ENCODE data around the gene BAG3. TPM values are rescaled to one million over a fixed set of nuclear protein-coding genes. Genes with fewer than 3 reads are reported as not detected.

The BAG3 gene
- total and polyA plus RNA-seq, 2 of the 8 experiments (the other 6 are each of a cell fraction or from before 2014, with no cell fraction given), result 3.5 to 13.3 TPM

- TF ChIP-seq SIN3A (conservative IDR thresholded peaks at IDR 0.05 in 1 of 2, IDR thresholded peaks at IDR 0.05 in 1 of 2; ENCODE audit: low read depth in 1 of 2, low read length in 2 of 2) (no peak), HDAC6 (IDR thresholded peaks at IDR 0.05; ENCODE audit: low read depth, low read length) (no peak), EGR1 (IDR thresholded peaks at IDR 0.05; ENCODE audit: borderline replicate concordance, low read depth, low read length) (no peak)
- H2BK5ac ChIP-seq (ENCODE audit: low read depth, low read length), result no peak overlapping the region
- 0 out of 2 replicates have a peak overlapping the region, but pooled peaks have one; percentile 9 for H4K8ac ChIP-seq (ENCODE audit: extremely low read depth, insufficient read depth, low read length)
- no peak for DNase-seq (ENCODE audit: low read depth in 1 of 2, low spot score in 2 of 2)
- H2BK120ac ChIP-seq (replicated peaks; ENCODE audit: low read depth, low read length), result no peak overlapping the region
- no peak overlapping the region for H3K4me2 ChIP-seq (ENCODE audit: insufficient read depth in 1 of 2, low read depth in 2 of 2, low read length in 2 of 2)
- CTCF ChIA-PET (ENCODE audit: partially characterized antibody), result interaction anchor here (0.8 to 2.4 kb wide), 8 partner anchors 8 to 55 kb away, joined by 3 to 7 read pairs (median 3); no protein-coding TSS in a partner anchor
- H2AK5ac ChIP-seq (ENCODE audit: low read depth, low read length), result no peak overlapping the region
- H3K4ac ChIP-seq (replicated peaks; ENCODE audit: insufficient read length, low read depth, low read length), result no peak overlapping the region
- H4K20me1 ChIP-seq (replicated peaks in 1 of 2; ENCODE audit: control insufficient read depth in 1 of 2, insufficient read depth in 2 of 2, low read length in 2 of 2), result no peaks in the 10 kb centered on the region
- no peak overlapping the region for H3K9ac ChIP-seq (replicated peaks in 1 of 4; ENCODE audit: extremely low read depth in 1 of 4, low read depth in 3 of 4, low read length in 3 of 4)
- no peak overlapping the region for H3K14ac ChIP-seq (ENCODE audit: insufficient read length)
- POLR2A ChIA-PET (ENCODE audit: partially characterized antibody), result interaction anchor here (0.8 to 3.4 kb wide), 3 partner anchors 15 to 200 kb away, joined by 3 to 11 read pairs (median 3); partner anchors contain the start of gene MCMBP
- no peak overlapping the region for H3K23ac ChIP-seq (ENCODE audit: insufficient read length)
- no peak overlapping the region for H2BK20ac ChIP-seq (ENCODE audit: low read length)
- no peak overlapping the region for H2BK12ac ChIP-seq (ENCODE audit: low read depth, low read length)
- FAIRE-seq, result no peak
- H3K23me2 ChIP-seq (ENCODE audit: low read depth, low read length), result no peaks in the 10 kb centered on the region
- WGBS, 2 experiments (ENCODE audit: extremely low coverage in 1 of 2, insufficient coverage in 1 of 2, insufficient read length in 1 of 2, insufficient replicate concordance in 2 of 2, low coverage in 1 of 2, low lambda C conversion rate in 2 of 2, missing lambda C conversion rate in 1 of 2), result 97% methylated on average over 17 of the region's 23 CpGs; no CpG with 5 or more reads in 1 of the 2 experiments
- H3K27me3 ChIP-seq (replicated peaks in 1 of 4; ENCODE audit: control insufficient read depth in 3 of 4, extremely low read depth in 1 of 4, insufficient read depth in 3 of 4, low read length in 3 of 4), result no peaks in the 10 kb centered on the region
- no peaks in the 10 kb centered on the region for H3K79me2 ChIP-seq (ENCODE audit: control insufficient read depth in 1 of 2, insufficient read depth in 2 of 2, low read length in 2 of 2)
- no peak overlapping the region for H2AFZ ChIP-seq (ENCODE audit: low read length)
- H3K18ac ChIP-seq (ENCODE audit: extremely low read depth, low read length), result no peak overlapping the region
- H4K91ac ChIP-seq (replicated peaks; ENCODE audit: insufficient read length, low read length), result no peak overlapping the region
- no peaks in the 10 kb centered on the region for H3K9me3 ChIP-seq (ENCODE audit: insufficient read depth in 2 of 2, low read depth in 1 of 2, low read length in 1 of 2)
- no peak overlapping the region for H3K27ac ChIP-seq (ENCODE audit: low read depth, low read length)
- peaks cover 8% of the 10 kb centered on the region for H3K79me1 ChIP-seq (ENCODE audit: low read depth, low read length)
- no peak overlapping the region for H2BK15ac ChIP-seq (ENCODE audit: low read length)
- H3K4me3 ChIP-seq (ENCODE audit: extremely low read depth in 1 of 4, insufficient read depth in 2 of 4, low read depth in 3 of 4, low read length in 4 of 4), result no peak overlapping the region
- peaks cover 10 to 15% (median 12%) of the 10 kb centered on the region in 4 experiments for H3K4me1 ChIP-seq (replicated peaks in 1 of 4; ENCODE audit: control insufficient read depth in 3 of 4, insufficient read depth in 4 of 4, low read length in 3 of 4)
- H3K36me3 ChIP-seq (ENCODE audit: control insufficient read depth in 2 of 4, insufficient read depth in 4 of 4, low read length in 3 of 4), result peaks cover 0 to 14% (median 5%) of the 10 kb centered on the region in 4 experiments; a peak in 5 of 8 replicates
- no peak overlapping the region for H4K5ac ChIP-seq (ENCODE audit: insufficient read length, low read depth, low read length)
- no peak overlapping the region for H3K56ac ChIP-seq (replicated peaks; ENCODE audit: insufficient read length, low read depth, low read length)
Measured at GRCh38 chr10:119672291-119672690, 21.1 kb downstream of the BAG3 start.

All from H1 (cell line).